SKM-1 treated with dmso at 0.1 percent for 144 hours (cell line): ENCODE data around the gene SERPINB12.

Source experiments
- DNase-seq: peaks from one replicate; lab custom pipeline; 2025; ENCODE audit not compliant: unreplicated experiment; lab: John Stamatoyannopoulos, UW

SERPINB12 gene

DNA sequence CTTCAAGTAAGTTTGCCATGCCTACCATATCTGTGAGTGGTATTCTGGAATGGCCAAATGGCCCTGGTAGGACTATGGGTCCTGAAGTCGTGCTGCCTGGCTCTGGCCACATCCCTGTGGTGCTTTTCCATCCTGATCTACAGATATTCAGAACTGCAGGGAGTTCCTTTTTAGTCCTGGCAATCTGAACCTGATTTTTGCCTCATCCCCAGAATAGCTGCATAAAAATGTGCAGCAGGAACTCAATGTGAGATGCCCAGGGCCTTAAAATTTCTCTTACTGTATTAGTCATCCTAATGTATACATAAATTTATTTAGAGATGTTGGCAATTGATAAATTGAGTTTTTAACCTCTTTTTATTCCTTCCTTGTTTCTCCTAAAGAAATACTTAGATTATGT, 50.3 kb downstream of the SERPINB12 start:
- DNase-seq = no peak

DNA sequence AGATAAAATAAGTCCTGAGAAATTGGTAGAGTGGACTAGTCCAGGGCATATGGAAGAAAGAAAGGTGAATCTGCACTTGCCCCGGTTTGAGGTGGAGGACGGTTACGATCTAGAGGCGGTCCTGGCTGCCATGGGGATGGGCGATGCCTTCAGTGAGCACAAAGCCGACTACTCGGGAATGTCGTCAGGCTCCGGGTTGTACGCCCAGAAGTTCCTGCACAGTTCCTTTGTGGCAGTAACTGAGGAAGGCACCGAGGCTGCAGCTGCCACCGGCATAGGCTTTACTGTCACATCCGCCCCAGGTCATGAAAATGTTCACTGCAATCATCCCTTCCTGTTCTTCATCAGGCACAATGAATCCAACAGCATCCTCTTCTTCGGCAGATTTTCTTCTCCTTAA, 54.8 kb downstream of the SERPINB12 start:
- no peak for DNase-seq

DNA sequence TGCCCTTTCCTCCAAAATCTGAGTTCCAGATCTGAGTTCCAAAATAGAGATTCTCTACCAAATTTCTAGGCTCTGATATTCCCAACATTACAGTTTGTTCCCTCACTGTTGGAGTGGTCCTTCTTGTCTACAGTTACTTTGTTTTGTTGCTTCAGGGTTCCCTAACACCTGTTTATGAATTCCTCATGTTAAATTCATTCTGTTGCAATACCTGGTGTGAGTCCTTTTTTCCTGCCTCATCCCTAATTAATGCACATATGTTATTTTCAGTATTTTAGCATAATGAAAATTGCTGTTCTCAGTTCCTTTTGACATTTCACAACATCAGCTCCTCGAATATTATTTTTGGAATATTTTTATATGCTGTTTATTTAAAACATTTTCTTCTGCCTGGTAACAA, 61.2 kb downstream of the SERPINB12 start:
- no peak for DNase-seq

DNA sequence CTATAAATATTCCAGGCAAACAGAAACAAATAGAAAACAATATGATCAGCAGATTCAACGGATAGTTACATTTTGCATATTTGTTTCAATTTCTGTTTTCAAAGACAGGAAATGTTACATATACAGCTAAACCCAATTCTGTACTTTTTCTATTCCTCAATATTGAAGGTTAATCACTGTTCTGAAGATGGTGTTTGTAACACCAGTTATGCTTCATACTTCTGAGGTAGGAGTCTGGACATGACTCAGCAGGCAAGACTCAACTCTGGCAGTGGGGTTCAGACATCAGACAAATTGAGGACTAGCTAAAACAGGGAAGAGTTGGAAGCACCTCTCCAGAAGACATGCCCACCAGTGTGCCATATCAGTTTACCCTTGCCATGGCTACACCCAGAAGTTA, 61.6 kb downstream of the SERPINB12 start:
- no peak for DNase-seq

DNA sequence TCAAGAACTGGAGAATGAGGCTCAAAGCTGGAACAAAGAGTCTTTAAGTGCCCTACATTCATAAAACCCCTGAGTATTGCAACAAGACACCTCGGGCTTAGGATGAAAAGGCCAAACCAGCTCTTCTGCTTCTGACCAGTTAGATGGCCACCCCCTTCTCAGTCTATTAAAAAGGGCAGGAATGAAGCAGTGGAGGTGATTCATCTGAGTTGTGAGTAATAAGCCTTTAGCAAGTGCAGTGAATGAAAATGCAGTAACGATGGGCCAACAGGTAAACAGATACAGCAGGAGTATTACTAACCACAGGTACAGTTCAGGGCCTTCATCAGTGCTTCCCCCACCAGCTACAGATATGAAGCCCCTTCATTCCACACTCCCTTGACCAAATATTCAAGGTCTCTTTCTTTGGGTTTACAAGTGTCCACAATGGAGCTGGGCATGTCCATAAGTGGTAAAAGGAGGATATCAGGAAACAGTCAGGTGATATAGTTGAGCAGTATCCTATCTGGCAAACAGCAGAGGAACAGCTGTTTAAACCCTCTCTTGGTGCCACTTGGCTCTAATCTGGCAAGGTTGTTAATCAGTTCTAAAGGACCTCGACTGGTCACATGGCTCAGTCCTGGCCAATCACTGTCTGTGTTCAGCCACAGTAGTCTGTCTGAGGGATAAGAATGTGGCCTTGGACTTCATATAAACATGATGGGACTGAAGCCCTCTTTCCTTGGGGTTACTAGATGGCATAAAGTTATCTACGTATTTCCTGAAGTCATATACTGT, 62.8 kb downstream of the SERPINB12 start:
- DNase-seq = no peak

DNA sequence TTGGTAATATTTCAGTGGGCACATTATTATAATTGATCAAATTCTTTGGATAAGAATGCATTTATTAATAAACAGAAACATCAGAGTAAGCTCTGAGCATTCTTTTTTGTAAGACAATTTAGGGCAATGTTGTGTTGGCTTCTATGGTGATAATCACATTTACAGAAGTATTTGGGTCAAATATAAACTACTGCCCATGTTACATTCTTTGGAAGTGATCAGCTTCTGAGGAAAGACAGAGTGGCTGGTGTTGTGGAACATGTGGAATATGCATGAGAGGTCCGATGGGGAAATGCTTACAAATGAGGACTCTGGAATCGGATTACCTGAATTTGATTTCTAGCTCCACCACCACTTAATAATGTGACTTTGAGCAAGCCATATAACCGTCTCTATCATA, 64.4 kb downstream of the SERPINB12 start:
- DNase-seq = no peak

DNA sequence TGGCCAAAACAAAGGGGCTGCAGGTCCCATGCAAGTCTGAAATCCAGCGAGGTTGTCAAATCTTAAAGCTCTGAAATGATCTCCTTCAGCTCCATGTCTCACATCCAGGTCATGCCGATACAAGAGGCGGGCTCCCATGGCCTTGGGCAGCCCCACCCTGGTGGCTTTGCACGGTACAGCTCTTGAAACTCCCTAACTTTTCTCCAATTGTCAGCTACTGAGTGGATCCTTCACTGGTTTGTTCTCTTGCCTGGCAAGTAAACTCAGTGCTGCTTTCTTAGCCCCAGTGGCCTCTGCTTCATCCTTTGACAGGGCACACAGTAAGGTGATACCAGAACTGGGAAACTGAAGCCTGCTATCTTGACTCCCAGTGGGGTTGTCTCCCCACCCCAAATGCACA, 71.3 kb downstream of the SERPINB12 start:
- DNase-seq = no peak

DNA sequence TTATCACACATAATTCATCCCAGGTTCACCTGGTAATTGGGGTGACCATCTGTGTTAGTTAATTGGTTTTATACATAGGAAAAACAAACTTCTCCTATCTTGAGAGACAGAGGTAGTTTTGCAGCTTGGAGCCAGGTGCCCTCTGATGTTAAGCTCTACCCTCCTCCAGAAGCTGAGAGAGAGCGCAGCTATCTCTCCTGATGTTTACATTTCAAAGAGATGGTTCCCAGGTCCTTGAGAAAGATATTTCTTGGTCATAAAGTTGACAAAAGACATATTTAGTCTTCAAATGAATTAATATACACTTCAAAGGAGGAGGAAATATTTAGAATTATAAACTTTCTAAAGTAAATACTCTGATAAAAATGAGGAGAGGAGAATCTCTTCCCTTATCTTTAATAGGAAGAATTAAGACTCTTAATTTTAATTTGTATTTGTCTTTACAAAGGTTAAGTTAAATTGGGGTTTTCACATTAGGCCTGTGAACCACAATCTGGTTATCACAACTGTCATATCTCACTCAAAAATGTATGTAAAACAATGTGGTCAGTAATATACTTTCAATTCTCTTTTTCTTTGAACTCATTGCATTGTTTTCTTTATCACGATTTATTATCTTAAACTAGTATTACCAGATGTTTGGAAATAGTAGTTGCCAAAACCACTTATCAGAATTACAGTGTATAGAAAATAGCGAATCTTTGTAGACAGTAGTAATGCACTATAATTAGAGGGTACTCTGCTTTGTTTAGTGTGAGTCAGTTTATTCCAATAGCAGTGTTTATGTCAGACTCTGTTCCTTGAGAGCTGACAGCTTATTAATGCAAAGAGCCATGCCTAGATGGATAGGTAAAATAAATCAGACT, 75.1 kb downstream of the SERPINB12 start:
- no peak for DNase-seq

DNA sequence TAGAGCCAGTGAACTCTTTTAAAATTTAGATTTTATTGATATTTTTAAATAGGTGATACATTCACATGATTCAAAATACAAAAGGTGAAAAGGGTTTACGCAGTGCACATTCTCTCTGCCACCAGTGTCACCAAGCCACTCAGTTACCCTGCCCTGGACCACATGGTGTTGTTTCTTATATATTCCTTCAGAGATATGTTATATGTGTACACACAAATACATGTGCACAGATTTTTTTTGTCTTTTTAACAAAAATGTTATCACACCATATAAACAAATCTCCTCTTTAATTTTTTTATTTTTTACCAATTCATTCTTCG, 75.7 kb downstream of the SERPINB12 start:
- no peak for DNase-seq
